Measurements from ENCODE around the gene SSTR5.

Gene SSTR5

GRCh38 chr16:1040346-1040745 is 32.2 kb upstream of the SSTR5 start:
- DNase-seq = no peak

GRCh38 chr16:1042049-1042744 is 30.4 kb upstream of the SSTR5 start:
- DNase-seq = no peak

DNA sequence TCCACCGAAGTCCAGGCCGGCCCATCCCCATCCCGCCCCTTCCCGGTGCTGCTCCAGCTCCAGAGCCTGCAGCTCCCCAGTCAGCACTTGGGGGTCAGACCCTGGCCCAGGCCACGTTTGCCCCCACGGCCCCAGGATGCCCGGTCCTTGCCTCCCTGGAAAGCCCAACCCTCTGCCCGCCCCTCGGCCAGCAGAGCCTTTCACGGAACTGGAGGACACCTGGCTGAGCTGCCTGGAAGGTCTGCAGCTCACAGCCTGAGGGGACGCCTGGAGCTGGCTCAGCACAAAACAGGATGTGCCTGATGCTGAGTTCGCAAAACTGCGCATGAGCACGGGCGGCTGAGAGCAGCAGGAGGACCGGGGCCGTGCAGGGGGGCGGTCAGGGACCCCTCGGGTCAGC is 29.7 kb upstream of the SSTR5 start:
- no peak for DNase-seq

DNA sequence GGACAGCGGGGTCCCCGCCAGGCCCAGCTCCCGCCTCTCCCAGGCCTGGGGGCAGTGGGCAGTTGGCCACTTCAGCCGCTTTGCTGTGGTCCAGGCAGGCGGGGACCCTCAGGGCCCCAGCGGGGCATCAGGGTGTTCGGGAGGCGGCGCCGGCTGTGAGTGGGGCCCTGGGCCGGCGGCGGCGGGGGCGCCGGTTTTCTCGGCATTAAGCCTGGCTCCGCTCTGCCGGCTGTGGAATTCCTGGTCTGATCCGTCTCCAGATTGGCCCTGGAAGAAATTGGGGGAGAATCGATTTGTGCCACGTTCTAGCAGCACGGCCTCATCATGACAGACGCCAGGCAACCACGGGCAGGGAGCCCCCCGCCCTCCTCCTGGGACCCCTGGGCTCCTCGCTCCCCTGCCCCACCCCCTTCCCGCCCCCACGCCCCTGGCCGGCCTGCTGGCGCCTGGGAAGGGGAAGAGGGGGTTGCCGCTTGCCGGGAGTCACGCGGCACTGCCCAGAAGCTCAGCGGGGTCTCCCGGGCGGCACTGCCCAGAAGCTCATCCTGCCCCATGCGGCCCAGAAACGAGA is 28.6 kb upstream of the SSTR5 start:
- DNase-seq = no peak

DNA sequence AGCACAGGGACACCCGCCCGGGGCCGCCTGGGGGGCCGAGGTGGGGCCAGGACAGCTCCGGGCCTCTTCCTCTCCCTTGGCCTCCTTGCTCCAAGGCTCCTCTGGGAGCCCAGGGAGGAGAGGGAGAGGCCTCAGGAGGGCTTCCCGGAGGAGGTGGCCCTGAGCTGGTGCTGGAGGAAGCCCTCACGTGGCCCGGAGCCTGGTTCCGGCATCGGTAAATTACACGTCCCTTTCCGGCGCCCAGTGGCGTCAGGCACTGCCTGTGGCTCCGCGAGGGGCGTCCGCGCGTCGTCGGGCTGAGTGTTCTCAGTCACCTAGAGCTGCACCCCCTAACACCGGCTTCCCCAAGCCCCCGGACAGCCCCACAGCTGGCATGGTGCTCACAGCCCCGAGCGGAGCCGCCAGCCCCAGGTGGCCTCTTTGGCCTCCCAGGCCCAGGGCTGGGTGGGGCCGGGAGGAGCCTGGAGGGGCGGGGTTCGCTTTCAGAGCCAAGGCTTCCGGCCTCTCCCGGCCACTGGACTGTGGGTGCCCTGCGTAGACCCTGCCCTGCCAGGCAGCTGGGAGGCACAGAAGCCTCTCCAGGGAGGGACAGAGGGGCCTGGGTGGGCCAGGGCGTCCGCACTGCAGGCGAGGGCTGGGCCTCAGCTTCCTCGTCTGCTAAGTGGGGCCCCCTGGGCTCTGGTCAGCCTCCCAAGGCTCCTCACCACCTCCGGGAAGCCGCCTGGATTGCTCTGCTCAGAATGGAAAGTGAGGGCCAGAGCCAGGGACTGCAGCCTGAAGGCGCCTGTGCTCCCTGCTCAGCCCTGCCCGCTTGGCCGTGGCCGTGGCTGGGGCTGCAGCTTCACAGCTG is 27.9 kb upstream of the SSTR5 start:
- no peak for DNase-seq

GRCh38 chr16:1045310-1045992 is 27.1 kb upstream of the SSTR5 start:
- DNase-seq = no peak

DNA sequence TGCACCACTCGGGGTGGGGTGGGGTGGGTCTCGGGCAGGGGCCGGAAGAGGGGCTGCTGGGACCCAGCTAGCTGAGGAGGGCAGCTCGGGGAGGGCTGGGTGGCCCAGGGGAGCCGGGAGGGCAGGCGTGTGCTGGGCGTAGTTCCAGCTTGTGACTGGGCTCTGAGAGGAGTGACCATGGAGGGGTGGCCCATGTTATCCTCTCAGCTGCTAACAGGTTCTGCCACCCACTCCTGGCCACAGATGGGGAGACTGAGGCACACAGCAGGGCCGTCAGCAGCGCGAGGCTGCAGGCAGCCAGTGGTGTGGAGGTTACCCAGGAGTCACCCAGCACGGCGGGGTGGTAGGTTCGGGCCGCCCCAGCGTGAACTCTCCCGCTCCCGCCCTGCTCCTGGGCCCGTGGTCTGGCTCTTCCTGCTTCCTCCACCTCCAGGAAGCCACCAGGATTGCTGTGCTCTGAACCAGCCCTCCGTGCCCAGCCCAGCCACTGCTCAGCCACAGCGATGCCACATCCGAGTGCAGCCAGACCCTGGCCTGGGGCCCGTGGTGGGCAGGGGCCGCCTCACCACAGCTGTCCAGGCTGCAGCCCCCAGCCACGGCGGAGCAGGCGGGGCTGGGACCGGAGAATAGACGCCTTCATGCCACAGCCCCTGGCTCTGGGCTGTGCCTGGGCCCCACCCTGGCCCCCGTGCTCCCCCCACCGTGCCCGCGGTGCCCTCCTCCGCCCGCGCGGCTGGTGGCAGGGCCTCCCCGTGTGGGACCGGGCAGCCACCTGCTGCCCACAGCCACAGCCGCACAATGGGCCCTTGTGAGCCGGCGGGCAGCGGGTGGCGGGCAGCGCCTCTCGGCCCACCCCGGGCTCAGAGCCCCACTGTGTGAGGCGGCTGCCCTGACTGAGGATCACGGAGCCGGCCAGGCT is 26.3 kb upstream of the SSTR5 start:
- DNase-seq = no peak

GRCh38 chr16:1047123-1047522 is 25.4 kb upstream of the SSTR5 start:
- no peak for DNase-seq

GRCh38 chr16:1047801-1048200 is 24.7 kb upstream of the SSTR5 start:
- no peak for DNase-seq

DNA sequence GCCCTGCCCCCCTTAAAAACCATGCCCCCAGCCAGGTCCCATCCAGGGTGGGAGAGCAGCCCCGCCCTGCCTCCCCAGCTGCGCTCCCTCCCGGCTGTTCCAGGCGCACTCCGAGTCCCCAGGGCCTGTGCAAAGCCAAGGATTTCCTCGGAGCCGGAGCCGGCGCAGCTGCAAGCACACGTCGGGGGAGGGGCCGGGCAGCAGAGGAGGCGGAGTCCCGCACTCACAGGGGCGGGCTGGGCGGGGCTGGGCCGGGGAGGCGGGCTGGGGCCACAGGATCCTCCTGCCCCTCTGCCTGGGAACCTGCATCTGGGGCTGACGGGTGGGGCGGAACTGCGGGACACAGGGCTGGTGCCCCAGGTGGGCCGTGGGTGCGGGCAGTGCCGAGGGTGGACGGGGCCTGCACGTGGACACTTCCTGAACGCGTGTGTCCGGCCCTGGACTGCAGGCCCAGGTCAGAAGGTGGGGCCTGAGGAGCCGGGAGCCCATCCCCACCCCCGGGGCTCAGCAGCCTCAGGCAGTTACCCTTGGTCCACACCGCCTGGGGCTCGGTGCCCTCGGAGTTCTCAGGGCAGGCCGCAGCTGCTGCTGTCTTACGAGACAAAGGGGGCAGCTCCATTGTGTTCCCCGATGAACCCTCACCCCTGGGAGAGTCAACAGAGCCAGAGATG is 24.0 kb upstream of the SSTR5 start:
- DNase-seq = no peak

DNA sequence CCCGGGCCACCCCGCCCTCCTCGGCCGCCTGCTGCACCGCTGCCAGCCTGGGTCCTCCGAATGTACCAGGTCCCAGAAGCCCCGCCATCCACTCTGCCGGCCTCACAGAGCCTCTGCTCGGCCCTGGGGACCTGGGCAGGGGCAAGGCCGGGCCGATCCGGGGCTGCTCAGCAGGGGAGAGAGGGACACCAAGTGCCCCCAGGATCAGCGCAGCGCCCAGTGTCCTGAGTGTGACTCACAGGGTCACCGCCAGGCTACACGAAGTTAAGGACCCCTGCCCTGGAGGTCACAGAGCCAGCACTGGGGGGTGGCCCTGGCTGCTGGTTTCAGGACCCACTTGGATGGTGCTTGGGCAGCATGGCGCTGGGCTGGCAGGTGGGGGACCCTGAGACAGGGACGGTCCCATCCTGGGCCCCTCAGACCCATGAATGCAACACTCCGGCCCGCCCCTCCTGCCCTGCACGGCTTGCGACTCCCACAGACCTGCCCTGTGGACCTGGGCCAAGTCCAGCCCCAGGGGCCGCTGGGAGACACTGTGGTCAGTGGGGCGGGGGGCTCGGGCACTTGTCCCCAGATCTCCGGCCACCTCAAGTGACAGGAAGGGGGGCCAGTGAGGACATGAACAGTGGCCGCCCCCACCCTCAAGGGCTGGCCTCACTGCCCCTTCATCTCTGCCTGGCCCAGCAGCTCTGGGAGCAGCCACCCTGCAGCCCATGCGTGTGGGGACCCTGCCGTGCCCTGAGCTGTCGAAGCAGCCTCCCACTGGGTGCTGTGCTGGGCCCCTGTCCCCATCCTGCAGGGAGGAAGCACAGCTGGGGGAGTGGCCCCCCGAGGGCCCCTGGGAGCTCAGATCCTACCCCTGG is 23.2 kb upstream of the SSTR5 start:
- no peak for DNase-seq

DNA sequence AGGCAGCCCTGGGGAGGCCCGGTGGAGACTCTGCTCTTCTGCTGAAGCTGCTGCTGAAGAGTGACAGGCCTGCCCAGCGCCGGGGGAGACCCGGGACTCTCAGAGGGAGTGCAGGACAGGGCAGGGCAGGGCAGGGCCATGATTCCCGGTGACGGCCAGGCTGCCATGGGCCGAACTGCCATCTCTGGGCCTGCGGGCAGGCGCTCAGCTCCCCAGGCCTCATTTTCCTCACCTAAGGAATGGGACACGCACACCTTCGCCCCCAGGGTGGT is 22.6 kb upstream of the SSTR5 start:
- DNase-seq = no peak

DNA sequence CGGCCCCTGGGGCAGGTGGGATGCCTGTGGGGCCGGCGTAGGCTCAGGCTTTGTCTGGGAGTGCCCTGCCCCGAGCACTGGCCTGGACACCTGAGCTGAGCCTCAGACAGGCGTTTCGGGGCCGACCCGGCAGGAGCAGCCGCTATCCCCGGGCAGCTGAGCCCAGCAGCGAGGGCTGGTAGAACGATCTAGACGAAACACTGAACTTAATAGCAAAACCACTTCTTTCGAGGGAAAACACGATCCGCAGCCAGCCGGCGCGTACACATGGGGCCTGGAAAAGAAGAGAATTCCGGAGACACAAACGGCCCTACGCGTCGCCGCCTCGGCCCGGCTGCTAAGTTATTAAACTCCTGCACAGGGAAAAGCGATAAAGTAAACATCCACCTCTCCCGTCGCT is 22.0 kb upstream of the SSTR5 start:
- DNase-seq = no peak

DNA sequence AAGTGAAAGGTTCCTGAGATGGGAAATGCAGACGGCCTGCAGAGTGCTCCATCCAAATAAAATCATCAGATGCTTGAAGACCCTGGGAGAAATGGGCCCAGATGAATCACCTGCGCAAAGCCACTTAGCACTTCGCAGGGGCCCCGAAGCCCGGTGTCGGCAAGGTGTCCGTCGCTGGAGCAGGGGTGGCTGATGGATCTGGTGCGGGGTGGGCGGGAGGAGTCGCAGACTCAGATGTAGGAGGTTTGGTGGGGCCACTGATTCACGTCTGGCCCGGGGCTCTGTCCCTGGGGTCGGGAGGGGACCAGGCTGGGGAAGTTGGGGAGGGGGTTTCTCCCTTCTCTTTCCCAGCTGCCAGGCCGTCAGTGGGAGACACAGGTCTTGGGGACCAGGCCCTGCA is 21.6 kb upstream of the SSTR5 start:
- DNase-seq = no peak

GRCh38 chr16:1051446-1051845 is 21.1 kb upstream of the SSTR5 start:
- DNase-seq = no peak

DNA sequence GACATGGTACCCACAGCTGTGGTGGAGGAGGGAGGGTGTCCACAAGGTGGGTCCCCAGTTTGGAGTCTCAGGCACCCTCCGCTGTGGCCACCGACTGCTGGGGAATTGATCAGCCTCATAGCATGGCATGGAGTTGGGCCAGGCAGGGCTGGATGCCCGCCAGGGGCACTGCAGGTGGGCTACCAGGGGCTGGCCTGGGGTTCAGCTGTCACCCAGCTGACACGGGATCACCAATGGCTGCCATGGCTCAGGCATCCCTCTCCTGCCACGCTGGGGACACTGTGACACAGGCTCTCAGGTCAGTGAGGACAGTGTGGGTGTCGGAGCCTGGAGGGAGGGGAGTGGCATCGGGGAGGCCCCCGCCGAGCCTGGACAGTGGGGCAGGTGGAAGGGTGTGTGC is 19.8 kb upstream of the SSTR5 start:
- DNase-seq = no peak

- no peak for DNase-seq
Measured at GRCh38 chr16:1053121-1053521, 19.4 kb upstream of the SSTR5 start.

- DNase-seq = no peak
Measured at GRCh38 chr16:1053700-1054368, 18.7 kb upstream of the SSTR5 start.

- peak; percentile 11 for DNase-seq
Measured at GRCh38 chr16:1054660-1055556, 17.6 kb upstream of the SSTR5 start.

DNA sequence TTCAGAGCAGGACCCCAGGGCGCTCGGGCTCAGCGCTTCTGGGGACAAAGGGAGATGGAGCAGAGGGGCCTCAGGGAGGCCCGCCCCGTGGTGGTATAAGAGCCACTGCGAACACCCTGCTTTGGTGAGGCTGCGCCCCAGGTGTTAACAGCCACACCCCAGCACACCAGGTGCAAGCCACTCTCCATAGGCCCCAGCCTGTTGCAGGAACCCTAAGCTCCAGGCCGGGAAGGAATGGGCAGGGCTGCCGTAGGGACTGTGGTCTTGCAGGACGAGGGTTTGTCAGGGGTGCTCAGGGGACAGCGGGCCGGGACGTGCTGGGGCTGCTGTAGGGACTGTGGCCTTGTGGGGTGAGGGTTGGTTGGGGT is 17.0 kb upstream of the SSTR5 start:
- no peak for DNase-seq
